HepG2 (cell line): ENCODE measurements around the gene RUNDC1. TPM values are rescaled to one million over a fixed set of nuclear protein-coding genes. Genes with fewer than 3 reads are reported as not detected.

Experiments
- ETV6 ChIP-seq: sonication (generic); formaldehyde crosslinking; conservative IDR thresholded peaks from 2 replicates; pipeline ENCODE4 v1.4.0; 2020; ENCODE audit warnings: missing genetic modification reagents
- KAT7 ChIP-seq: IDR thresholded peaks from 2 replicates; pipeline ENCODE4 v1.6.1; 2018; ENCODE audit warnings: borderline replicate concordance, missing compliant biosample characterization
- KLF9 ChIP-seq: IDR thresholded peaks from 2 replicates; pipeline ENCODE4 v1.6.1; 2016; ENCODE audit warnings: low read depth
- MTF2 ChIP-seq: sonication (generic); formaldehyde crosslinking; IDR thresholded peaks from 2 replicates; pipeline ENCODE4 v1.5.0; 2020; ENCODE audit warnings: missing genetic modification reagents, borderline replicate concordance
- REXO4 ChIP-seq: sonication (generic); formaldehyde crosslinking; IDR thresholded peaks from 2 replicates; pipeline ENCODE4 v1.8.0; 2022; ENCODE audit warnings: missing genetic modification reagents, mild to moderate bottlenecking, borderline replicate concordance
- SMARCE1 ChIP-seq: fragments of 450-650 bp; IDR thresholded peaks from 2 replicates; pipeline ENCODE4 v1.6.1; 2017; ENCODE audit warnings: borderline replicate concordance
- SOX13 ChIP-seq, 3 experiments: fragments of 450-650 bp in 1 of 3; sonication (generic) in 1 of 3; formaldehyde crosslinking in 1 of 3; IDR thresholded peaks in 2 of 3; conservative IDR thresholded peaks in 1 of 3; 2 replicates each; pipeline versions ENCODE4 v1.5.0 to v1.6.1; 2016 to 2020; ENCODE audit warnings: antibody characterized with exemption in 1 of 3, mild to moderate bottlenecking in 1 of 3, missing compliant biosample characterization in 1 of 3, missing genetic modification reagents in 1 of 3, moderate library complexity in 1 of 3
- TARDBP ChIP-seq: sonication (generic); formaldehyde crosslinking; IDR thresholded peaks from 2 replicates; pipeline ENCODE4 v1.8.0; 2022; ENCODE audit warnings: mild to moderate bottlenecking, missing genetic modification reagents
- THAP7 ChIP-seq: sonication (generic); formaldehyde crosslinking; IDR thresholded peaks from 2 replicates; pipeline ENCODE4 v1.8.1; 2023; ENCODE audit warnings: mild to moderate bottlenecking, missing genetic modification reagents
- THRA ChIP-seq: sonication (generic); formaldehyde crosslinking; IDR thresholded peaks from 2 replicates; pipeline ENCODE4 v1.4.0; 2020; ENCODE audit warnings: missing genetic modification reagents, borderline replicate concordance
- TOE1 ChIP-seq: sonication (generic); formaldehyde crosslinking; IDR thresholded peaks from 2 replicates; pipeline ENCODE4 v1.4.0; 2020; ENCODE audit warnings: mild to moderate bottlenecking, missing genetic modification reagents
- YEATS4 ChIP-seq: sonication (generic); formaldehyde crosslinking; IDR thresholded peaks from 2 replicates; pipeline ENCODE4 v1.4.0; 2020; ENCODE audit warnings: missing genetic modification reagents, borderline replicate concordance
- ZNF205 ChIP-seq: IDR thresholded peaks from 2 replicates; pipeline ENCODE4 v1.6.1; 2018; ENCODE audit warnings: missing biosample characterization, missing genetic modification reagents
- ZNF224 ChIP-seq: sonication (generic); formaldehyde crosslinking; IDR thresholded peaks from 2 replicates; pipeline ENCODE4 v1.5.0; 2020; ENCODE audit warnings: mild to moderate bottlenecking, missing genetic modification reagents
- ZNF468 ChIP-seq: sonication (generic); formaldehyde crosslinking; IDR thresholded peaks from 2 replicates; pipeline ENCODE4 v1.8.0; 2022; ENCODE audit warnings: mild to moderate bottlenecking, moderate library complexity, missing genetic modification reagents
- ZNF704 ChIP-seq: sonication (generic); formaldehyde crosslinking; IDR thresholded peaks from 2 replicates; pipeline ENCODE4 v1.8.1; 2023; ENCODE audit warnings: mild to moderate bottlenecking, inconsistent platforms, moderate library complexity, missing genetic modification reagents, borderline replicate concordance
- ZNF761 ChIP-seq: sonication (generic); formaldehyde crosslinking; conservative IDR thresholded peaks from 2 replicates; pipeline ENCODE4 v1.4.0; 2020; ENCODE audit warnings: mild to moderate bottlenecking, missing genetic modification reagents
- ZNF768 ChIP-seq: sonication (generic); formaldehyde crosslinking; IDR thresholded peaks from 2 replicates; pipeline ENCODE4 v1.4.0; 2020; ENCODE audit warnings: missing genetic modification reagents
- ZNF83 ChIP-seq: sonication (generic); formaldehyde crosslinking; IDR thresholded peaks from 2 replicates; pipeline ENCODE4 v1.4.0; 2020; ENCODE audit warnings: missing genetic modification reagents, mild to moderate bottlenecking, borderline replicate concordance
- polyA plus RNA-seq, 8 experiments: library from polyadenylated mRNA; depleted of rRNA in 3 of 8; stranded (reverse) in 7 of 8; unstranded in 1 of 8; fragments of >200 nt; fragmentation: Illumina TruSeq in 4 of 8; extraction: Trizol in 4 of 8; gene quantifications; 2 replicates each; pipeline versions ENCODE4 v1.2.1 to v1.2.3, GENCODE V29; 2011 to 2016; ENCODE audit warnings: low read depth in 4 of 8, missing spikeins in 1 of 8, mixed read lengths in 1 of 8; ENCODE audit not compliant: insufficient read depth in 1 of 8
- total RNA-seq, 5 experiments: library from RNA; depleted of rRNA; stranded (reverse); fragments of >200 nt; fragmentation: Illumina TruSeq; extraction: Trizol; gene quantifications; 2 replicates each; pipeline ENCODE4 v1.2.3, GENCODE V29; 2016; ENCODE audit warnings: low read depth in 1 of 5
- TF ChIP-seq, protein P1 (sequence below): sonication (generic); formaldehyde crosslinking; IDR thresholded peaks from 2 replicates; pipeline ENCODE4 v1.5.1; 2020; ENCODE audit warnings: mild to moderate bottlenecking, moderate library complexity, missing genetic modification reagents
- TF ChIP-seq, protein P2 (sequence below): sonication (generic); formaldehyde crosslinking; IDR thresholded peaks from 2 replicates; pipeline ENCODE4 v1.8.1; 2023; ENCODE audit warnings: missing genetic modification reagents, inconsistent platforms, borderline replicate concordance
- TF ChIP-seq, protein P3 (sequence below): sonication (generic); formaldehyde crosslinking; IDR thresholded peaks from 2 replicates; pipeline ENCODE4 v1.5.1; 2020; ENCODE audit warnings: mild to moderate bottlenecking, missing genetic modification reagents, borderline replicate concordance

Gene RUNDC1
- total and polyA plus RNA-seq, 2 of the 13 experiments (the other 11 are each of a cell fraction or from before 2014, with no cell fraction given), result 10.3 to 11.4 TPM

DNA sequence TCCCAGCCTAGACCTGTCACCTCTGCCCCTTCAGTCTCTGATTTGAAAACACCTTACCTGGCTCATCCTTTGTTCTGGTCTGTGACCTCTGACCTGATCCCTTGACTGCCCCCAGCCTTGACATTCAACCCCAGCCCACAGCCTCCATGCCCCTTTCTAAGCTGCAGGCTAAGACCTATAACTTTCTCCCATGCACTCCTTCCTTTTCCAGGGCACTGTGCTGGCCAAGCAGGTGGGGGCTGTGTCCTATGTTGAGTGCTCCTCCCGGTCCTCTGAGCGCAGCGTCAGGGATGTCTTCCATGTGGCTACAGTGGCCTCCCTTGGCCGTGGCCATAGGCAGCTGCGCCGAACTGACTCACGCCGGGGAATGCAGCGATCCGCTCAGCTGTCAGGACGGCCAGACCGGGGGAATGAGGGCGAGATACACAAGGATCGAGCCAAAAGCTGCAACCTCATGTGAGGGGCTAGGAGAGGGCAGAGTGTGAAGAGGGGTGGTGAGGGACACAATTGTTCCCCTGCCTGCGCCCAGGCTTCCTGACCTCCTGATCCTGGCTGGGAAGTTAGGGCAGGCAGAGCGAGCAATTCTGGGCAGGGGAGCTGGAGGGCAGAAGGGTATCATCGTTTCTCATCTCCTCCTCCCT, 48.0 kb downstream of the RUNDC1 start (continued):
- TF ChIP-seq, protein P1, sequence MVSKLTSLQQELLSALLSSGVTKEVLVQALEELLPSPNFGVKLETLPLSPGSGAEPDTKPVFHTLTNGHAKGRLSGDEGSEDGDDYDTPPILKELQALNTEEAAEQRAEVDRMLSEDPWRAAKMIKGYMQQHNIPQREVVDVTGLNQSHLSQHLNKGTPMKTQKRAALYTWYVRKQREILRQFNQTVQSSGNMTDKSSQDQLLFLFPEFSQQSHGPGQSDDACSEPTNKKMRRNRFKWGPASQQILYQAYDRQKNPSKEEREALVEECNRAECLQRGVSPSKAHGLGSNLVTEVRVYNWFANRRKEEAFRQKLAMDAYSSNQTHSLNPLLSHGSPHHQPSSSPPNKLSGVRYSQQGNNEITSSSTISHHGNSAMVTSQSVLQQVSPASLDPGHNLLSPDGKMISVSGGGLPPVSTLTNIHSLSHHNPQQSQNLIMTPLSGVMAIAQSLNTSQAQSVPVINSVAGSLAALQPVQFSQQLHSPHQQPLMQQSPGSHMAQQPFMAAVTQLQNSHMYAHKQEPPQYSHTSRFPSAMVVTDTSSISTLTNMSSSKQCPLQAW (CRISPR knock-in tag), result peak; percentile 56; the same call in 1 of the 2 replicates
- TF ChIP-seq ZNF768 (CRISPR knock-in tag) (no peak), TOE1 (CRISPR knock-in tag) (no peak), THRA (CRISPR knock-in tag) (no peak), KLF9 (CRISPR knock-in tag) (no peak), SMARCE1 (no peak), REXO4 (CRISPR knock-in tag) (no peak), SOX13 (IDR thresholded peaks at IDR 0.05) (no peak), SOX13 (CRISPR knock-in tag; conservative IDR thresholded peaks at IDR 0.05 in 1 of 2, IDR thresholded peaks at IDR 0.05 in 1 of 2) (no peak; a peak in 1 of 4 replicates), ZNF468 (CRISPR knock-in tag) (no peak), ZNF761 (CRISPR knock-in tag) (no peak), TARDBP (CRISPR knock-in tag) (no peak), THAP7 (CRISPR knock-in tag) (no peak), ZNF224 (no peak), MTF2 (CRISPR knock-in tag) (no peak), KAT7 (no peak), ZNF205 (CRISPR knock-in tag) (no peak), ZNF83 (no peak), ZNF704 (CRISPR knock-in tag) (no peak), ETV6 (no peak), YEATS4 (CRISPR knock-in tag) (no peak)
- TF ChIP-seq, protein P2, sequence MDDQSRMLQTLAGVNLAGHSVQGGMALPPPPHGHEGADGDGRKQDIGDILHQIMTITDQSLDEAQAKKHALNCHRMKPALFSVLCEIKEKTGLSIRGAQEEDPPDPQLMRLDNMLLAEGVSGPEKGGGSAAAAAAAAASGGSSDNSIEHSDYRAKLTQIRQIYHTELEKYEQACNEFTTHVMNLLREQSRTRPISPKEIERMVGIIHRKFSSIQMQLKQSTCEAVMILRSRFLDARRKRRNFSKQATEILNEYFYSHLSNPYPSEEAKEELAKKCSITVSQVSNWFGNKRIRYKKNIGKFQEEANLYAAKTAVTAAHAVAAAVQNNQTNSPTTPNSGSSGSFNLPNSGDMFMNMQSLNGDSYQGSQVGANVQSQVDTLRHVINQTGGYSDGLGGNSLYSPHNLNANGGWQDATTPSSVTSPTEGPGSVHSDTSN (CRISPR knock-in tag), result no peak
- TF ChIP-seq, protein P3, sequence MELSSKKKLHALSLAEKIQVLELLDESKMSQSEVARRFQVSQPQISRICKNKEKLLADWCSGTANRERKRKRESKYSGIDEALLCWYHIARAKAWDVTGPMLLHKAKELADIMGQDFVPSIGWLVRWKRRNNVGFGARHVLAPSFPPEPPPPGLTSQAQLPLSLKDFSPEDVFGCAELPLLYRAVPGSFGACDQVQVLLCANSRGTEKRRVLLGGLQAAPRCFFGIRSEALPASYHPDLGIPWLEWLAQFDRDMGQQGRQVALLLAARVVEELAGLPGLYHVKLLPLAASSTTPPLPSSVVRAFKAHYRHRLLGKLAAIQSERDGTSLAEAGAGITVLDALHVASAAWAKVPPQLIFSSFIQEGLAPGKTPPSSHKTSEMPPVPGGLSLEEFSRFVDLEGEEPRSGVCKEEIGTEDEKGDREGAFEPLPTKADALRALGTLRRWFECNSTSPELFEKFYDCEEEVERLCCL (CRISPR knock-in tag), result no peak
